NCI-H2196 treated with DMSO at 0.1 percent for 48 hours (cell line): Measurements from ENCODE around the gene FAM168A.
"Not testable (repeated sequence)": the region's sequence is repeated elsewhere in the genome, so short reads cannot be mapped to it uniquely, and the experiment has no call there.

ENCODE experiments used
- DNase-seq: peaks from one replicate; lab custom pipeline; 2025; ENCODE audit not compliant: unreplicated experiment; lab: John Stamatoyannopoulos, UW

The FAM168A gene

DNA sequence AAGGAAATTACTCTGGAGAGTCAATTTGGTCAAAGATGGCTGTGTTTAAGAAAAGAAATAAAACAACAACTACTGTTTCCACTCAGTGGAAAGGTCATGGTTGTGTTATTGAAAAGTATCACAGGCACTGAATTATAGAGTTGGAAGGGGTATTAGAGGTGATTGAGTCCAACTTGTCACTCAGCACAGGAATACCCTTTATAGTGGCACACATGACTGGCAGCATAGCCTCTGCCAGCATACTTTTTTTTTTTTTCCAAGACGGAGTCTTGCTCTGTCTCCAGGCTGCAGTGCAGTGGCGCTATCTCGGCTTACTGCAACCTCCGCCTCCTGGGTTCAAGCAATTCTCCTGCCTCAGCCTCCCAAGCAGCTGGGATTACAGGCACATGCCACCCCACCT is 161.1 kb downstream of the FAM168A start:
- not testable (repeated sequence) for DNase-seq

DNA sequence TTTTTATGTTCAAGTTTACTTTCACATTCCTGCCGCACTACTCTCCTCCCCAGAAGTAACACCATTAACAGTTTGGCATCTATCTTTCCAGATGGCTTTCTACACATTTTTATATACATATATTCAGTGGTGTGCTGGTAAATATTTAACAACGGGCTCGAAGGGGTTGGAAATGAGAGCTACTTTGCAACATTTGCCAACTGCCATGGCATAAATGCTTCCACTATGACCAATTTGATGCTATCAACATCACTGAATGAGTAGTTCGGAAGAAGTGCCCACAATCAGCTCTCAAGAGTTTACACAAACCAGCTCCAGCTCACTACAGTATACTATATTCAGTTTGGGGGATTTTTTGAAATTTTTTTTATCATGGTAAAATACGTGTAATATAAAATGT is 166.5 kb downstream of the FAM168A start:
- no peak for DNase-seq

DNA sequence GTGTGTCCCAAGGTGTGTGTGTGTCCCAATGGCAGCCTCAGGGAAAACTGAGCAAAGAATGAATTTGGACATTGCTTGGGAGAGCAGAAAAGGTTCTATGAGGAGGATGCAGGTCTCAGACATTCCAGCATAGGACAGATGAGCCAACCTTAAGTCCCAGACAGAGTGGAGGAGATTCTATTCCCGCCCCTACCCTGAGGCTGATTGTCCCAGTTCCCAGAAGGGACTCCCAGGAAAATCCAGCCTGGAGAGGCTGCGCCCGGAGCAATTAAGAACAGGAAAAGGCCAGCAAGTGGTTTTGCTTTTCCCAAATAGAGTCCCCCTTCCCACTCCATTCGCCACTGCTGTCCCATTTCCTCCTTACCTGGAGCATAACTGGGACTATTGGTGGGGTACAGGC is 167.6 kb downstream of the FAM168A start:
- DNase-seq = no peak

DNA sequence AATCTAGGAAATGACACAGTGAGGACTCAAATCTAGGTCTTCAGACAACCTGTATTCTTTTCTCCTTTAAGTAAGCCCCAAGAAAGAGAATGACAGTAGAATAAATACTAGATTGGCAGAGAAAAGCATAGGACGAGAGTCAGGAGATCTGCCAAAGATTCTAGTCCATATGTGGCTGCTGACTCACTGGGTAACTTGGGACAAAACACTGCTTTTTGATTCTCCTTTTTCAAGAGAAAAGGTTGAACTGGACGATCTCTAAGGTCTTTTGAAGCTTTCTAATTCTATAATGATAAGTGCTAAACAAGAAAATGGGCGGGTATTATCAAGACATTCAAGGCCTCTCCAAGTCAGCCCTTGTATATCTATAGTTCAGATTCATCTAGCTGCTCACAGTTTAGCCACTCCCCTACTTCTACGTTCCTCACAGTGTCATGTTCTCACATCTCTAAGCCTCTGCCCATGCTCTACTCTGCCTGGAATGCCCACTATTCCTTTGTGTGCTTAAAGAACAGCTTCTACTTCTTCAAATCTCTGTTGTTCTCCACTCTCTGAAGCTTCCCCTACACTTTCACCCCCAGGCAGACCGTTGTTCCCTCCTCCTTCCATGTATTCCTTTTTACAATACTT is 168.7 kb downstream of the FAM168A start:
- DNase-seq = no peak

DNA sequence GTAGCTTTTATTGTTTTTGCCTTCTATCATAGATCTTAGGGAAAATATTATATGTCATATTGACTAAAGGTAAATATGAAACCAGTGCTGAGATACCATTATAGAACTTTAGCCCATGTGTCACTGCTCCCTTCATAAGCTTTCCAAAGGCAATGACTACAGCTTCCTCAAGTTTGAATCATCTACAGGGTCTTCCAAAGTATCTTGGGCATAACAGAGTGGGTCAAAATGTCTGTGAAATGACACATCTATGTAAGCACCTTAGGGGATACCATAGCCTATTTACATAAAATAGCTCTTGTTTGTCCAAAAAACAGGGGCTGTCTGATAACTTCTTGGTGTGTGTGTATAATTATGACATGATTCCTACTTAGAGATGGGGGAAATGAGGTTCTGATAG is 169.2 kb downstream of the FAM168A start:
- no peak for DNase-seq

DNA sequence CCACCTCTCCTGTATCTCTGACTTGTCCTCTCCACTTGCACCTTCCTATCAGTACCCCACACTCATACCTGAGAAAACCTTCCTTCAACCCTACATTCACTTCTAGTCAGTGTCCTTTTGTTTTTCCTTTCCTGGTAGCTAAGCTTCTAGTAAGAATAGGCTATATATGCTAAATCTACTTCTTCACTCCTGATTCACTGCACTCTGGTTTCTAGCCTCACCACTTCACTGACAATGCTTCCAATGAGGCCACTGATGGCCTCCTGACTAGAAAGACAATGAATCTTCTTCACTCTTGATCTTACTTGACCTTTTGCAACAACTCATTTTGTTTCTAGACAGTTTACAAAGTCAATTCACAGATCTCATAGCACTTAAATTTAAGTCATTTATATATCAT is 169.7 kb downstream of the FAM168A start:
- DNase-seq = no peak

DNA sequence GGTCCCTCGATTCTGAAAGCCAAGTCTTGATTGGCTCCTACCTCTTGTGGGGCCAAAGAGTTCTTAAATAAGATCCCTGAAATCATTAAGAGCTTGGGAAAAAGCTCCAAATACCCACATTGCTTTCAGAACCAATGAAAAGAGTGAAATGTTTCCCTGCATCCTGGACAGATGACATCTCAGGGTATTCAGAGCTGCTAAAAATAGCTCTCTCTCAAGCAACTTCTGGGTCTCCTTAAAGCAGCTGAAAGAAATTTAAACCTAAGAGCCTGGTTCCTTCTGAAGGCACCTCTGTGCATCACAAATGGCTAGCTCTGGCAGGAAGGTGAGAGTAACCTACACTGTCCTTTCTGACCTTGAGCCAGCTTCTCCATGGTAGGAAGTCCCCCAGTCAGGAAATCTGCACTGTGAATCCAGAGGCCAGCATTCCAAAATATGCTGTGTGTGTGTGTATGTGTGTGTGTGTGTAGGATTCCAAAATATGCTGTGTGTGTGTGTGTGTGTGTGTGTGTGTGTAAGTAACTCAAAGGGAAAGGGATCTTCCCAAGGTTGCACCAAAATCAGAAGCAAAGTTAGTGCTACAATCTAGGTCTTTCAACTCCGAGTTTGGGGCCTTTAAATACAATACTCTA is 171.6 kb downstream of the FAM168A start:
- DNase-seq = no peak

DNA sequence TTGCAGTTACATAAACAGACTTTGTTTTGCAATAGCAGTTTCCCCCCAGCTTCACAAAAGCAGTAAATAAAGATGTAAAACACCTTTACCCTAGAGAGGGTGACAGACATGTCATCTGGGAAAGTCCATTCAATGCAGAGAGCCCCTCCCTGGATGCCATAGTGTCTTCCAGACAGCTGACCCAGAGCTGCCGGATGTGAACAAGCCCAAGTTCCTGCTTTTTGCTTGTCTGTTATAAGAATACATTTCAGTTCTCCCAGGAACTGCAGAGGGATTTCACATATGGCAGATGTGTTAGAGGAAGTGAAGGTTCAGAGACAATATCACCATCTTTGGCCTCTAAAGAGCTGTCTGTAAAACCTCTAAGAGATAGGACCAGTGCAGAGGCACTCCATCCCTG is 172.8 kb downstream of the FAM168A start:
- no peak for DNase-seq

DNA sequence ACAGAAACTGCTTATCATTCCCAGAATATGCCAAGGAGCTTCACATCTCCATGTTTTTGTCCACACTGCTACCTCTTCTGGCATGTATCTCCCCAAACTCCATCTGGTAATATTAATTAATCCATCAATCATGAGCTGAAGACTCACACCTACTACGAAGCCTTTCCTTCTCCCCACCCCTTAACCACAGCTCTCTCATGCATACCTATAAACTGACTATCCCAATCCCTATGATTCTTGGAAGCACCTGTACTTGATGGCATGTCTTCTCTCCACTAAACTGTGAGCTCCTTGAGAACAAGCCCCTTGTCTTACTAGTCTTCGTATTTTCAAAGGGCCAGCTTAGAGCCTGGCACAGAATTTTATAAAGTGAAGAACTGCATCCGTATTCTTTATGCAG is 174.4 kb downstream of the FAM168A start:
- no peak for DNase-seq

DNA sequence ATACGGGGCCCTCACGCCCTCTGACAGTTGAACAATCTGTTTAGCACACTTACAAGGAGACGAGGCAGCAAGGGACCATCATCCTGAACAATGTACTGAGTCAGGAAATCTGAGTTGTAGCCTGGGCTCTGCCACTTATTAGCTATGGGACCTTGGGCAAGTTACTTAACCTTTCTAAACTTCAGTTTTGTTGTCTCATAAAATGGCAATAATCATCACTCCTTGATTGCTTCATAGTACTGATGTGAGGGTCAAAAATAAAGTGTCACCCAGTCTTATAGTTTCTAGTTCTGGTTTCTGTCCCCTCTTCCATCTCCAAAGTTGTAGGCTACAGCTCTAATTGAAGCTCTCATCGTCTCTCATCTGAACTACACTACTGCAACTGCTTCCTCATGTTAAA is 175.0 kb downstream of the FAM168A start:
- no peak for DNase-seq

GRCh38 chr11:73420136-73420535 is 177.8 kb downstream of the FAM168A start:
- DNase-seq = no peak

GRCh38 chr11:73416786-73417185 is 181.1 kb downstream of the FAM168A start:
- DNase-seq = no peak

DNA sequence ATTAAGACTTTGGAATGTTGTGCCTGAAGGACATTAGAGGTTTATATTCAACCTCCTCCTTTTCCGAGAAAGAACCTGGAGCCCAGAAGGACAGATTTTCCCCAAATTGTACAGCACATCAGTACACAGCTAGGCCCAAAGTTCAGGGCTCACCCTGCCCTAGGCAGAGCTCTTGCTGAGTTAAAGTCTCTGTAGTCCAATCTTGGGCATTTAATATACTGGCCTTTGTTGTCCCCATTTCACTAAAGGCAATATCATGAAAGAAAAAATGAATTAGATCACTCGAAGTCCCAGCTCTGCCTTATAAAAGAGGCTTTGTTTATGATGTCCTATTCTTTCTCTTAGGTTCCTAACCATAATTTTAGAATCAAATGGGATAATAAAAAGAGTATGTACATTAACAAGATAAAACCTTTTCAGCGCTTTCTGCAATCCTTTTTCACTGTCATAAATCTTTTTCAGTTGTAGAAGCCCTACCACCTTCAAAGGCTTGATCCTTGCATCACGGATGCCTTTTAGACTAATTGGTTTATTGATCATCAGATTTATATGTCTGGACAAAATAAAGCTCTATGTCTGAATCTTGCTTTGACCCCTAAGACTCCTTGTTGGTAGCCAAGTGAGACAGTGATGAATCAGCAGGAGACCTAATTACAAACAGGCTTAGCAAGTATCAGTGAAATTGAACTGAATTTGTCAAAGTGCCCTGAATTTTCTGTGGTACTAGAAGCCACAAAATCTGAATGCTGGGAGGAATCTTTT is 181.9 kb downstream of the FAM168A start:
- no peak for DNase-seq

DNA sequence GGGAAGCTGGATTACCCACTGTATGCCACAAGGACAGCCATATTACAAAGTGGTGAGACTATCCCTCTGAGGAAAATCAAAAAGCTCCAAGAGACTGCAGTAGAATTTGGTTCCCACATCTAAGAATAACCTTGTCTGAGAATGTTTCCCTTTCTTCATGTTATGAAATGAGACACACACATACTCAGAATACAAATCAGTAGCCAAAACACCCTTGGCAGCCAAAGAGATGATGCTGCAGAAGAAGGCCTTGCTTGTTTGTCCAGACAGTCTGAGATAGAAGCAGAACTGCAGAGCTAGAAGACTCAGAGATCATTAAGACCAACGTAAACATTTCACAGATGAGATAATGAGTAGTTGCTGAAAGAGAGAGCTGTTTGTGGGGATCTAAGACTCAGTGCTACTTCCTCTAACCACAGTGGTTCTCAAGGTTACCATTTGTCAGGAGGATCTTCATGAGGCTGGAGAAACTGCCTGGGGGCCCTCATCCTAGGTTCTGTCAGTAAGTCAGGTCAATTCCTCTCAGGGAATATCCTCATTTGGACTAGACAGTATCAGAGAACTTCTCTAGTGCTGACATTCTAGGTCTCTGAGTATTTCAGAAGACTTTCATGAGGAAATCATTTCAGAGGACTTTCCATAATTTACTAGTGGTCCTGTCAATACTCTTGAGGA is 182.8 kb downstream of the FAM168A start:
- no peak for DNase-seq

DNA sequence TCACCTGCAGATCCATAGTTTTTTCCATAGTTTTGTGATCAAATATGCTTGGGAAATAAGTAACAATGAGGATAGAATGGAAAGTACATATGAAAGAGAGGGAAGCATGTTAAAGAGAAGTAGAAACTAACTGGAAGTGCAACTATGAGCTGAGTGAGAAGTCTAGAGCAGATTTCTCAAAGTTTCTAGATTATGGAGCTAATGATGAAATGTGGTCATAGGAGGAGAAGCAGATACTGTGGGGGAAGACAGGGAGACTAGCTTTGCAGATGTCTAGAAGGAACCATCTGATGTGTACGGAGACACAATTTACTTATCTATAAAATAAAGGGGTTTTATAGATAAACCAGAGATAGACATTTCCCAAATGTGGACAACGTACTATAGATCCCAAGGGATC is 184.7 kb downstream of the FAM168A start:
- no peak for DNase-seq

GRCh38 chr11:73412308-73412707 is 185.6 kb downstream of the FAM168A start:
- no peak for DNase-seq

DNA sequence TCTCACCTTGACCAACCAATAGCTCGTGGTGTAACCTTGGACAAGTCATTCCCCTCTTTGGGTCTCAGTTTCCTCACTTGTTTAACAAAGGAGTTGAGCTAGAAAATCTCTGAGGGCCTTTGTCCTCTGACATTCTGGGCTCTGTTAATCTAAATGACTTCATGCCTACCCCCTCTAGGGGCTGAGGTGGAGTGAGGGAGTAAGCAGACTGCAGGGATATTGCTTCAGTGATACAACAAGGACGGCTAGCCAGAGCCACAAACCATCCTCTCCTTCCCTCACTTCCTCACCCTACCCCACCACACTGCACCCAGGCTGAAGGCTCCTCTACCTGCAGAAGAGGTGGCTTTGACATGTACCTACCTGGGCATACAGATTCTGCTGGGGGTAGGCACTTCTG is 186.9 kb downstream of the FAM168A start:
- DNase-seq = no peak

- DNase-seq = no peak
Measured at GRCh38 chr11:73410627-73411026, 187.3 kb downstream of the FAM168A start.

GRCh38 chr11:73409431-73409830 is 188.5 kb downstream of the FAM168A start:
- DNase-seq = no peak

DNA sequence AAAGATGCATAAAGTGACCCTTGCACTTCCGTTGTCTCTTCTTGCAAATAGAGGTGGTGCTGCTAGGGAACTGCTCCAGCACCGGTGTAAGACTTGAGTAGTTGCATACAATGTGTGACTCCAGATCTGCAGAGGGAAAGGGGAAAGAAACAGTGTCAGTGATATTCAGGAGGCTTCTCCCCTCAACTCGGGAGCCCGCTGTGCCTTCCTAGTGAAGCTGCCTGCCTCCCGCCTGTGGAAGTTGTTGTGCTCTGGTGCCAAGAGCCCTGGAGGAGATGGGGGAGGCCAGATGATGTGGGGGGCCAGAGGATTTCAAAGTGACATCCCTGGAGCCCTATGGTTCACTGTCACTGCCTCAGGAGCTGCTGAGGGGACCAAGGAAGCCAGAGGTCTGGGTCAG is 191.3 kb downstream of the FAM168A start:
- DNase-seq = no peak

GRCh38 chr11:73406131-73406530 is 191.8 kb downstream of the FAM168A start:
- DNase-seq = no peak

- no peak for DNase-seq
Measured at GRCh38 chr11:73405146-73405510, 192.8 kb downstream of the FAM168A start.
